HepG2 (cell line): ENCODE results near the gene METAP1D. TPM values are rescaled to one million over a fixed set of nuclear protein-coding genes. Genes with fewer than 3 reads are reported as not detected.

Source experiments
- ESRRA ChIP-seq: sonication (generic); formaldehyde crosslinking; IDR thresholded peaks from 2 replicates; pipeline ENCODE4 v1.5.1; 2020; ENCODE audit warnings: mild to moderate bottlenecking, low read depth, missing genetic modification reagents
- KDM6A ChIP-seq: IDR thresholded peaks from 2 replicates; pipeline ENCODE4 v1.6.1; 2016; ENCODE audit warnings: low read depth
- MAFF ChIP-seq: IDR thresholded peaks from 2 replicates; pipeline ENCODE4 v1.6.1; 2011; ENCODE audit warnings: low read depth, low read length, improper control_type of control experiment
- NAIF1 ChIP-seq: sonication (generic); formaldehyde crosslinking; IDR thresholded peaks from 2 replicates; pipeline ENCODE4 v1.5.0; 2020; ENCODE audit warnings: mild to moderate bottlenecking, missing genetic modification reagents, borderline replicate concordance
- SP1 ChIP-seq, 2 experiments: fragments of 450-650 bp in 1 of 2; sonication (generic) in 1 of 2; formaldehyde crosslinking in 1 of 2; IDR thresholded peaks; 2 replicates each; pipeline versions ENCODE4 v1.4.0 to v1.6.1; 2016 to 2020; ENCODE audit warnings: missing genetic modification reagents in 1 of 2
- ZNF556 ChIP-seq: sonication (generic); formaldehyde crosslinking; IDR thresholded peaks from 2 replicates; pipeline ENCODE4 v1.4.0; 2020; ENCODE audit warnings: mild to moderate bottlenecking, missing genetic modification reagents, borderline replicate concordance
- ZNF598 ChIP-seq: sonication (generic); formaldehyde crosslinking; IDR thresholded peaks from 2 replicates; pipeline ENCODE4 v1.5.1; 2020; ENCODE audit warnings: mild to moderate bottlenecking, missing genetic modification reagents, borderline replicate concordance
- polyA plus RNA-seq, 8 experiments: library from polyadenylated mRNA; depleted of rRNA in 3 of 8; stranded (reverse) in 7 of 8; unstranded in 1 of 8; fragments of >200 nt; fragmentation: Illumina TruSeq in 4 of 8; extraction: Trizol in 4 of 8; gene quantifications; 2 replicates each; pipeline versions ENCODE4 v1.2.1 to v1.2.3, GENCODE V29; 2011 to 2016; ENCODE audit warnings: low read depth in 4 of 8, missing spikeins in 1 of 8, mixed read lengths in 1 of 8; ENCODE audit not compliant: insufficient read depth in 1 of 8
- total RNA-seq, 5 experiments: library from RNA; depleted of rRNA; stranded (reverse); fragments of >200 nt; fragmentation: Illumina TruSeq; extraction: Trizol; gene quantifications; 2 replicates each; pipeline ENCODE4 v1.2.3, GENCODE V29; 2016; ENCODE audit warnings: low read depth in 1 of 5
- TF ChIP-seq, protein P1 (sequence below): IDR thresholded peaks from 2 replicates; pipeline ENCODE4 v1.6.1; 2018; ENCODE audit warnings: missing genetic modification reagents, mild to moderate bottlenecking, missing compliant biosample characterization
- TF ChIP-seq, protein P2 (sequence below): sonication (generic); formaldehyde crosslinking; IDR thresholded peaks from 2 replicates; pipeline ENCODE4 v1.5.0; 2020; ENCODE audit warnings: mild to moderate bottlenecking, missing genetic modification reagents
- TF ChIP-seq, protein P3 (sequence below): IDR thresholded peaks from 2 replicates; pipeline ENCODE4 v1.6.1; 2016; ENCODE audit warnings: low read depth, borderline replicate concordance
- TF ChIP-seq, protein P4 (sequence below): sonication (generic); formaldehyde crosslinking; IDR thresholded peaks from 2 replicates; pipeline ENCODE4 v1.4.0; 2020; ENCODE audit warnings: missing genetic modification reagents
- TF ChIP-seq, protein P5 (sequence below): IDR thresholded peaks from 2 replicates; pipeline ENCODE4 v1.6.1; 2018; ENCODE audit warnings: missing genetic modification reagents
- TF ChIP-seq, protein P6 (sequence below): IDR thresholded peaks from 2 replicates; pipeline ENCODE4 v1.4.0; 2020; ENCODE audit warnings: mild to moderate bottlenecking, missing genetic modification reagents

The METAP1D gene
- total and polyA plus RNA-seq, 2 of the 13 experiments (the other 11 are each of a cell fraction or from before 2014, with no cell fraction given) = 14.7 to 21.6 TPM

DNA sequence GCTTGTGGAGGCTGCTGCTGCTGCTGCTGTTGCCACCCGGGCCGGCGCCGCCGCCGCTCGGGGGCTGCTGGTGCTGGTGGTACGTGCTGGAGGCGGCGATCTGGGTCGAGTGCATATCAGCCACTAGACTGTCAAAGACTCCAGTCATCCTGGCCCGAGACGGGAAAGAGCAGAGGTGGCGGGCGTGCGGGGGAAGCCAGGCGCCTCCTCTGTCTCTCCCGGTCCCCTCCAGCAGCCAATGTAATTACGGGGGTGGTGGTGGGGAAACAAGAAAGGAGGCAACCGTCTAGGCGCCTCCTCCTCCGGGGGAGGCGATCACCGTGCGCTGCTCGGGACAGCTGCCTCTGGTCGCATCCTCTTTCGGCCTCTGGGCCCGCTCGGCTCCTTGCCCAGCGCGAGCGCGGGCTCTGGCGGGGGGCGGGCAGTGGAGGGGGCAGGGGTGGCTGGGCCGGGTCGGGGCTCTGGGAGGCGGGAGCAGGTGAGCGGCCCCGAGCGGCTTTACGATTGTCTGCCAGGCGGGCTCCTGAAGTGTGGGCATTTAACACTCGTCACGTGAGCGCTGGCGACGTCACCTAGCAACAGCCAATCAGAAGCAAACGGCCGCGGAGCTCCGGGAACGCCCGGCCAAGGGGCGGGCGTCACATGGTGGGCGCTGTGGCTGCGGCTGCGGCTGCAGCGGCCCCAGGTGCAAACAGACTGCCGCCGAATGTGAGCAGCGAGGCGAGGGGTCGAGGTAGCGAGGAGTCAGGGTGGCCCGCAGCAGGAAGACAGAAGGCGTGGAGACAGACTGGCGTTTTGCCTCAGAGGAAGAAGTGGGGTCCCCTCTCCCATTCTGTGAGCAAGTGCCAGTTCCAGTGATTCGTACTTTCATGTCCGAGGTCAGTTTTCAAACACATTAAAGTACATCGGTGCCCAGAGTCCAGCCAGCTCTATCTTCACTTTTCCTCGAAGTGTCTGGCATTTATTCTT, 102.9 kb downstream of the METAP1D start, which contains the start of gene DLX2 (continued):
- TF ChIP-seq, protein P1, sequence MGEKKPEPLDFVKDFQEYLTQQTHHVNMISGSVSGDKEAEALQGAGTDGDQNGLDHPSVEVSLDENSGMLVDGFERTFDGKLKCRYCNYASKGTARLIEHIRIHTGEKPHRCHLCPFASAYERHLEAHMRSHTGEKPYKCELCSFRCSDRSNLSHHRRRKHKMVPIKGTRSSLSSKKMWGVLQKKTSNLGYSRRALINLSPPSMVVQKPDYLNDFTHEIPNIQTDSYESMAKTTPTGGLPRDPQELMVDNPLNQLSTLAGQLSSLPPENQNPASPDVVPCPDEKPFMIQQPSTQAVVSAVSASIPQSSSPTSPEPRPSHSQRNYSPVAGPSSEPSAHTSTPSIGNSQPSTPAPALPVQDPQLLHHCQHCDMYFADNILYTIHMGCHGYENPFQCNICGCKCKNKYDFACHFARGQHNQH (CRISPR knock-in tag) = peak; percentile 55
- TF ChIP-seq, protein P2, sequence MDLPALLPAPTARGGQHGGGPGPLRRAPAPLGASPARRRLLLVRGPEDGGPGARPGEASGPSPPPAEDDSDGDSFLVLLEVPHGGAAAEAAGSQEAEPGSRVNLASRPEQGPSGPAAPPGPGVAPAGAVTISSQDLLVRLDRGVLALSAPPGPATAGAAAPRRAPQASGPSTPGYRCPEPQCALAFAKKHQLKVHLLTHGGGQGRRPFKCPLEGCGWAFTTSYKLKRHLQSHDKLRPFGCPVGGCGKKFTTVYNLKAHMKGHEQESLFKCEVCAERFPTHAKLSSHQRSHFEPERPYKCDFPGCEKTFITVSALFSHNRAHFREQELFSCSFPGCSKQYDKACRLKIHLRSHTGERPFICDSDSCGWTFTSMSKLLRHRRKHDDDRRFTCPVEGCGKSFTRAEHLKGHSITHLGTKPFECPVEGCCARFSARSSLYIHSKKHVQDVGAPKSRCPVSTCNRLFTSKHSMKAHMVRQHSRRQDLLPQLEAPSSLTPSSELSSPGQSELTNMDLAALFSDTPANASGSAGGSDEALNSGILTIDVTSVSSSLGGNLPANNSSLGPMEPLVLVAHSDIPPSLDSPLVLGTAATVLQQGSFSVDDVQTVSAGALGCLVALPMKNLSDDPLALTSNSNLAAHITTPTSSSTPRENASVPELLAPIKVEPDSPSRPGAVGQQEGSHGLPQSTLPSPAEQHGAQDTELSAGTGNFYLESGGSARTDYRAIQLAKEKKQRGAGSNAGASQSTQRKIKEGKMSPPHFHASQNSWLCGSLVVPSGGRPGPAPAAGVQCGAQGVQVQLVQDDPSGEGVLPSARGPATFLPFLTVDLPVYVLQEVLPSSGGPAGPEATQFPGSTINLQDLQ (CRISPR knock-in tag) = peak; percentile 70; the same call in 1 of the 2 replicates
- TF ChIP-seq, protein P3, sequence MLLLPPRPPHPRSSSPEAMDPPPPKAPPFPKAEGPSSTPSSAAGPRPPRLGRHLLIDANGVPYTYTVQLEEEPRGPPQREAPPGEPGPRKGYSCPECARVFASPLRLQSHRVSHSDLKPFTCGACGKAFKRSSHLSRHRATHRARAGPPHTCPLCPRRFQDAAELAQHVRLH = peak; percentile 94; the same call in 1 of the 2 replicates
- TF ChIP-seq, protein P4, sequence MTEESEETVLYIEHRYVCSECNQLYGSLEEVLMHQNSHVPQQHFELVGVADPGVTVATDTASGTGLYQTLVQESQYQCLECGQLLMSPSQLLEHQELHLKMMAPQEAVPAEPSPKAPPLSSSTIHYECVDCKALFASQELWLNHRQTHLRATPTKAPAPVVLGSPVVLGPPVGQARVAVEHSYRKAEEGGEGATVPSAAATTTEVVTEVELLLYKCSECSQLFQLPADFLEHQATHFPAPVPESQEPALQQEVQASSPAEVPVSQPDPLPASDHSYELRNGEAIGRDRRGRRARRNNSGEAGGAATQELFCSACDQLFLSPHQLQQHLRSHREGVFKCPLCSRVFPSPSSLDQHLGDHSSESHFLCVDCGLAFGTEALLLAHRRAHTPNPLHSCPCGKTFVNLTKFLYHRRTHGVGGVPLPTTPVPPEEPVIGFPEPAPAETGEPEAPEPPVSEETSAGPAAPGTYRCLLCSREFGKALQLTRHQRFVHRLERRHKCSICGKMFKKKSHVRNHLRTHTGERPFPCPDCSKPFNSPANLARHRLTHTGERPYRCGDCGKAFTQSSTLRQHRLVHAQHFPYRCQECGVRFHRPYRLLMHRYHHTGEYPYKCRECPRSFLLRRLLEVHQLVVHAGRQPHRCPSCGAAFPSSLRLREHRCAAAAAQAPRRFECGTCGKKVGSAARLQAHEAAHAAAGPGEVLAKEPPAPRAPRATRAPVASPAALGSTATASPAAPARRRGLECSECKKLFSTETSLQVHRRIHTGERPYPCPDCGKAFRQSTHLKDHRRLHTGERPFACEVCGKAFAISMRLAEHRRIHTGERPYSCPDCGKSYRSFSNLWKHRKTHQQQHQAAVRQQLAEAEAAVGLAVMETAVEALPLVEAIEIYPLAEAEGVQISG (CRISPR knock-in tag) = peak; percentile 71
- no peak for TF ChIP-seq ZNF598
- TF ChIP-seq, protein P5, sequence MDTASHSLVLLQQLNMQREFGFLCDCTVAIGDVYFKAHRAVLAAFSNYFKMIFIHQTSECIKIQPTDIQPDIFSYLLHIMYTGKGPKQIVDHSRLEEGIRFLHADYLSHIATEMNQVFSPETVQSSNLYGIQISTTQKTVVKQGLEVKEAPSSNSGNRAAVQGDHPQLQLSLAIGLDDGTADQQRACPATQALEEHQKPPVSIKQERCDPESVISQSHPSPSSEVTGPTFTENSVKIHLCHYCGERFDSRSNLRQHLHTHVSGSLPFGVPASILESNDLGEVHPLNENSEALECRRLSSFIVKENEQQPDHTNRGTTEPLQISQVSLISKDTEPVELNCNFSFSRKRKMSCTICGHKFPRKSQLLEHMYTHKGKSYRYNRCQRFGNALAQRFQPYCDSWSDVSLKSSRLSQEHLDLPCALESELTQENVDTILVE = peak; percentile 71
- TF ChIP-seq, protein P6, sequence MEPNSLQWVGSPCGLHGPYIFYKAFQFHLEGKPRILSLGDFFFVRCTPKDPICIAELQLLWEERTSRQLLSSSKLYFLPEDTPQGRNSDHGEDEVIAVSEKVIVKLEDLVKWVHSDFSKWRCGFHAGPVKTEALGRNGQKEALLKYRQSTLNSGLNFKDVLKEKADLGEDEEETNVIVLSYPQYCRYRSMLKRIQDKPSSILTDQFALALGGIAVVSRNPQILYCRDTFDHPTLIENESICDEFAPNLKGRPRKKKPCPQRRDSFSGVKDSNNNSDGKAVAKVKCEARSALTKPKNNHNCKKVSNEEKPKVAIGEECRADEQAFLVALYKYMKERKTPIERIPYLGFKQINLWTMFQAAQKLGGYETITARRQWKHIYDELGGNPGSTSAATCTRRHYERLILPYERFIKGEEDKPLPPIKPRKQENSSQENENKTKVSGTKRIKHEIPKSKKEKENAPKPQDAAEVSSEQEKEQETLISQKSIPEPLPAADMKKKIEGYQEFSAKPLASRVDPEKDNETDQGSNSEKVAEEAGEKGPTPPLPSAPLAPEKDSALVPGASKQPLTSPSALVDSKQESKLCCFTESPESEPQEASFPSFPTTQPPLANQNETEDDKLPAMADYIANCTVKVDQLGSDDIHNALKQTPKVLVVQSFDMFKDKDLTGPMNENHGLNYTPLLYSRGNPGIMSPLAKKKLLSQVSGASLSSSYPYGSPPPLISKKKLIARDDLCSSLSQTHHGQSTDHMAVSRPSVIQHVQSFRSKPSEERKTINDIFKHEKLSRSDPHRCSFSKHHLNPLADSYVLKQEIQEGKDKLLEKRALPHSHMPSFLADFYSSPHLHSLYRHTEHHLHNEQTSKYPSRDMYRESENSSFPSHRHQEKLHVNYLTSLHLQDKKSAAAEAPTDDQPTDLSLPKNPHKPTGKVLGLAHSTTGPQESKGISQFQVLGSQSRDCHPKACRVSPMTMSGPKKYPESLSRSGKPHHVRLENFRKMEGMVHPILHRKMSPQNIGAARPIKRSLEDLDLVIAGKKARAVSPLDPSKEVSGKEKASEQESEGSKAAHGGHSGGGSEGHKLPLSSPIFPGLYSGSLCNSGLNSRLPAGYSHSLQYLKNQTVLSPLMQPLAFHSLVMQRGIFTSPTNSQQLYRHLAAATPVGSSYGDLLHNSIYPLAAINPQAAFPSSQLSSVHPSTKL = peak; percentile 51; the same call in 1 of the 2 replicates
- no peak for TF ChIP-seq KDM6A (CRISPR knock-in tag)
- TF ChIP-seq NAIF1 (CRISPR knock-in tag) = peak; percentile 80; the same call in 1 of the 2 replicates
- no peak for TF ChIP-seq MAFF
- TF ChIP-seq ESRRA (CRISPR knock-in tag) = peak; percentile 72; the same call in 1 of the 2 replicates
- 0 out of 2 replicates have a peak, but pooled peaks have one; percentile 15 for TF ChIP-seq ZNF556 (CRISPR knock-in tag)
- TF ChIP-seq SP1 (IDR thresholded peaks at IDR 0.05) = no peak
- peak; percentile 54 for TF ChIP-seq SP1 (CRISPR knock-in tag; IDR thresholded peaks at IDR 0.05)
